HG03175 (cell line): Measurements from ENCODE around the gene RNASEH2A.
"Not testable (repeated sequence)": the region's sequence is repeated elsewhere in the genome, so short reads cannot be mapped to it uniquely, and the experiment has no call there.

Experiments
- ATAC-seq: cut with Tn5 transposase; IDR thresholded peaks from one replicate; pipeline ENCODE4 v1.9.1; 2021; ENCODE audit warnings: mild to moderate bottlenecking, moderate library complexity; ENCODE audit not compliant: unreplicated experiment

RNASEH2A gene

DNA sequence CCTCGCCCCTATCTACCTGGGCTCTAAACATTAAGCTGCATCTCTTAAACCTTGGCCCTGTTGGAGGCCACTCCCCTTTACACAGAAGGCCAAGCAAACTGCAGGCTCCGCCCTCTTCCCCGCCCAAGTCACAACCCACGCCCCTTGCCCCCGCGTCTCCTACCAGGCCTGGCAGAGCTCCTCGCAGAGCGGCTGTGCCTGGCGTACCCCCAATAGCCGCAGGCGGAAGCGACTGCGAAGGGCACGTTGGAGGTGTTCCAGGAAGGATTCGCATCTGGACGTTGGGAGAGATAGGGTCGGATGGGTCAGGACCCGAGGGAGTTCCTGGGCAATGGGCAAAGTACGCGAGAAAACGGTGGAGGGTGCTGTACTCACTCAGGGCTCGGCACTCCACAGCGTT lies 22.1 kb downstream of the RNASEH2A start:
- ATAC-seq, result no peak

DNA sequence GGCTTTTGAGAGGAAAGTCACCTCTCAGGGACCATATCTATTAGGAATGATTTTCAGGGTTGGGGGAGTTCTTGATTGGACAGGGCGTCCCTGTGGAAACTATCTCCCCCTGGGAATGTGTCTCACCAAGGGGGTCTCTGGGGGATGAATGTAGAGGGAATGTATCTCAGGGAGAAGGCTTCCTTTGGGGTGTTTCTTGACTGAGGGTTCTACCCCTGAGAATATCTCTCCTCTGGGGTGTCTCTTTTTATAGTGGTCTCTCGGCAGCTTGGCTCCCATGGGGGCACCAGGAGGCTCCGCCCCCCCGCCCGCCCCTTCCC lies 27.0 kb downstream of the RNASEH2A start:
- no peak for ATAC-seq

DNA sequence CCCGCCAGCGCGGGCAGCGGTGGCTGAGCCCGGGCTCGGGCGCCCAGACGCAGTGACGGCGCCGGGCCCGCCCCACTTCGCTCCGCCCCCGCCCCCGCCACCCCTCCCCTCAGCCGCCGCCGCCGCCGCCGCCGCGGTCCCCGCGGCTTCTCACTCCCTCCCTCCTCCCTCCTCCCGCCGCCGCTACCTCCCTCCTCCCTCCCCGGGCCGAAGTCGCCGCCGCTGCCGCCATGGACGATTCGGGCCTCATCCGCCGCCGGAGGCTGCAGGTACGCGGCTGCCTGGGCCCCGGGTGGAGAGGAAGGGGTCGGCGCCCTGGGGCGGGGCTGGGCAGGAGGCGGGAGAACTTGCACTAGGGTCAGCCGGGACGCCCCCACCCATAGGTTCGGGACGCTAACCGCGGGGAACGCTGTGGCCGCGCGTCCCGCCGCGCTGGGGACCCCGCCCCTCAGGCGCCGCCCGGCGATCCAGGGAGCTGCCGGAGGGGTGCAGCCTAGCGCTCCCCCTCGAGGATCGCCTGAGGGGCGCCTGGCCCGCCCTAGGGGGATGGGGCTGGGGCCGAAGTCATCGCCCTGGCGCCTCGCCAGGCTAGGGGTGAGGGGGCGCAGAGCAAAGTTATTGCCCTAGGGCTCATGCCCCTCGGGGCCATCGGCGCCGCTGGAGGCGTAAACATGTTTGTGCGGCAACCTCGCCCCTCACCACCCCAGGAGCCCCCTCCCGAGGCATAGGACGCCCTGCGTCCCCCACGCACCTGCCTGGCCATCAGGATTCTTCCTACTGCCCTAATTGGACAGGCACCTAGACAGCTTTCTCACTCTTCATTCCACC lies 27.6 kb downstream of the RNASEH2A start:
- no peak for ATAC-seq

DNA sequence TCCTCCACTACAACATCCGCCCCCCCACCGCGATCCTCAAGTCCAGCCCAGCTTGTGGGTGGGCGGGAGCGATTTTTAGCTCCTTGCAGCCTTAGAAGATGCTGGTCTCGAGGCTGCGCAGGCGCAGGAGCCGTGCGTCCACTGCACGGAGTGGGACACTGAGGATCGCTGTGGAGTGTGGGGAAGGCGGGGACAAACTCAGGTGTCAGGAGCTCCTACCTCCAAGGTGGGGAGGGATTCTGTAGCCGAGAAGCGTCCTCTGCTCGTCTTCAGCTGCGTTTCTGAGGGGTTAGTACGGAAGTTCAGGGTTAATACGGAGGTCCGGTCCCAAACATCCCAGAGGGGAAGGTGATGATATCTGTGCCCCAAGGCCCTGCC lies 28.2 kb downstream of the RNASEH2A start, which contains the start of gene RTBDN:
Gene RTBDN, minus strand, starts transcription at position 14 of the 378 bp plus-strand sequence. CDS start 4,600 bp downstream, outside the sequence.
- ATAC-seq, result no peak

DNA sequence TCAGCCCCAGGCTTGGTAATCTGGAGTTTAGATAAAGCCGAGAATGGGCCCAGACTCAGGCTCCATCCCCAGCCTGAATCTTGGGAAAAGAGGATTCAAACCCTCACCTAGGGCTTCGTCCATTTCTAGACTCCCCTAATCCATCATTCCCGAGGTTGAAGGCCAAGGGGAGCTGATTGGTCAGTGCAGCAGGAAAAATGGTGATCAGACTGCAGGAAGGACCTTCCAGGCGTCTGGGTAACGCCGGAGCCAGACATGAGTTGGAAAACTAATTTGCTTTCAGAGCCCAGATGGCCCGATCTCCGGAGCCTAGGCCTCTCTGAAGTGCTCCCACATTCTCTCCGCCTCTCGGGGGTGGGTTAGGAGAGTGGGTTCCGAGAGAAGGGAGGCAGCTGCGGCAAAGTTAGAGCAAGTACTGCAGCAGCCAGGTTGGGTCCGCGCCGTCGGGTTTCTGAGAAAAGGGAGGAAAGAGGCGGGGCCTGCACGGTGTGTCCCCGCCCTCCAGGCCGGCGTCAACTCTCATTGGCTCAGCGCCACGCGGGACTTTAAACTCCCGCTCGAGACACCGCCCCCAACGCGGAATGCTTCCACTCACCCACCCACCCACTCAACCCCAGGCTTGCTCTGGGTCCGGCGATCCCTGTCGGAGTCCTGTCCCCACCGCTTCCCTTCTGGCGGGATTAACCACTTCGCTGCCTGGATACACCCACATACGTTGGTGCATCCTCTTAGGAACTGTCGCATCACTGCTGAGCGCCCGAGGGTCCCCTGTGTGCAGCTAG lies 28.8 kb downstream of the RNASEH2A start:
- ATAC-seq, result no peak

DNA sequence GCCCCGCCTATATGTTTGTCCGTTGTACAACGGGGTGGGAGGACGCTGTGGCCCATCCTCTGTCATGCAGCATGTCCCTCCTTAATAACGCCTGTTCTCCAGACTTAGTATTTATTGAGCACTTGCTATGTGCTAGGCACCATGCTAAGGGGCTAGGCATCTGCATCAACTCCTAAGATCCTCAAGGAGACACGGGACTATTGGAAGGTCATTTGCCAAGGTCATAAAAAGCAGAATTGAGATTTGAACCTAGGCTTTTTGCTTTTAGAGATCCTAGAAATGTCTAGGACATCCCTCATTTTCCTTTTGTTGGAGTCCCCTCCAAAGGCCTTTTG lies 30.1 kb downstream of the RNASEH2A start:
- ATAC-seq, result no peak

DNA sequence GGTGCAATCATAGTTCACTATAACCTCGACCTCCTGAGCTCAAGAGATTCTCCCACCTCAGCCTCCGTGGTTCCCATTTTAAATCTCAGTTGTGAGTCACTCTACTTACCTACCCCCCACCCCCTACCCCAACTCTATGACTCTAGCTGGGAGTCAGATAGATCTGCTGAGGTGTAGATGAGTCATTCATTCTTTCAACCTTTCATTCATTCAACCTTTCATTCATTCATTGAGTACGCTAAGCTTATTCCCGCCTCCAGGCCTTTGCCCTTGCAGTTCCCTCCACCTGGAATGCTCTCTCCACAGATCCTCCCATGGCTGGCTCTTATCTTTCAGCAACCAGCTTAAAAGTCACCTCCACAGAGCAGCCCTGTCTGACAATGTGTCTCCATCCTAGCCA lies 30.8 kb downstream of the RNASEH2A start:
- no peak for ATAC-seq

DNA sequence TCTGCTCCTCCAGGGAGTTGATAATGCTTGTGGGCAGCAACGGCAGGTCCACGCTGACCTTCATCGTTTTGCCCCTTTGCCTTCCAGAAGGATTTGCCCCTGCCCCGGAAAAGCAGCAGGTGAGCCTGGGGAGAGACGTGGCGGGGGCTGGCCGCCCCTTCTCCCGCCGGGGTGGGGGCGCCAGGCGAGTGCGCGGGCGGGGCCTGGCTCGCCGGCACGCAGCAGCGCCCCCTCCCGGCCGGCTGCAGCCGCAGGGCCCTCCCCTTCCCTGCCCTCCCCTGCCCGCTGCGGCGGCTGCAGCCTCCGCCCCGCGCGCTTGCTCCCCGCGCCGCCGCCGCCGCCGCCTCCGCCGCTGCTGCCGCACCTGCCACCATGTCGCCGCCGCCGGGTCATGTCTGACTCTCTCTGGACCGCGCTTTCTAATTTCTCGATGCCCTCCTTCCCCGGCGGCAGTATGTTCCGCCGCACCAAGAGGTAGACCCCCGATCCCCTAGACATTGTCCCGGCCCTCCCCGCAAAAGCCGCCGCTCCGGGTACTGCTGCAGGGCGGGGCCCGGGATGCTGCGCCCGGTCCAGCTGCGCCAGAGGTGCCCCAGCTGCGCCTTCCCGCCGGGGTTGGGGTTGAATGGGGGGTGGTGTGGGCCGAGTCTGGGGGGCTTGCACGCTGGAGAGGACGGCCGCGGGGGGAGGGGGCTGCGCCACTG lies 31.9 kb downstream of the RNASEH2A start, which contains the start of gene MAST1:
Gene MAST1, plus strand, starts transcription at position 334 of the 704 bp plus-strand sequence. Its CDS starts 58 bp downstream, at position 392.
- no peak for ATAC-seq

DNA sequence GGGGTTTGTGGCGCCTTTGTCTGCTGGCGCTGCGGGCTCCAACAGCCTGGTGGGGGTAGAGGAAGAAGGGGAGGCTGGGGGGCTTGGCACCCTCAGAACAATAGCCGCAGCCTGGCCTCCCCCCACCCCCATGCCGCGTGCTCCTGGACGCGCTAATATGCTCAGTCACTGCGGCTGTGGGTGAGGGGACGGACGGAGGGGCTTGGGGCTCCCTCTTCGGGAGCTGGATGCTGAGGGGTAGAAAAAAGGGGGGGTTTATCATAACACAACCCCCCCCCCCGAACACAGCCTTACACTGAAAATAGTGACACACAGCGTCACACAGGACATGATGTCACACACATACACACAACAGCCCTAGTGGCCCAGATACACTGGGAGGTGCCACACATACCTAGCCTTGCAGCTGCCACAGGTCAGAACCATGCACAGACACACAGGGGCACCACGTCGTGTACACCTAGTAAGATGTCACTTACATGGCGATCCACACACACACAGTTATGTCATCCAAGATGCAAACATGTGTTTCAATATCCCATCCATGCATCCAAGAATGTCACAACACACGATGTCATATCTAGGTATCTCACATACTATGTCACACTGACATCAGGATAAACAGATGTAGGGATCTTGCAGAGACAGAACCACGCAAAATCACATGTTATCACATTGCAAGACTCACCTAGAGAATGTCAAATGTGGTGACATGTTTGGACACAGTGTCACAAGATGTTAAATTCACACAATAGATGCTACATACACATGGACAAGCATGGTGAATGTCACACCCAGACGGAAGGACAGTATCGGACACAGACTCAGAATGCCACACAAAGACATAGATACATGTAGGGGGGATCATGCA lies 32.7 kb downstream of the RNASEH2A start:
- no peak for ATAC-seq

DNA sequence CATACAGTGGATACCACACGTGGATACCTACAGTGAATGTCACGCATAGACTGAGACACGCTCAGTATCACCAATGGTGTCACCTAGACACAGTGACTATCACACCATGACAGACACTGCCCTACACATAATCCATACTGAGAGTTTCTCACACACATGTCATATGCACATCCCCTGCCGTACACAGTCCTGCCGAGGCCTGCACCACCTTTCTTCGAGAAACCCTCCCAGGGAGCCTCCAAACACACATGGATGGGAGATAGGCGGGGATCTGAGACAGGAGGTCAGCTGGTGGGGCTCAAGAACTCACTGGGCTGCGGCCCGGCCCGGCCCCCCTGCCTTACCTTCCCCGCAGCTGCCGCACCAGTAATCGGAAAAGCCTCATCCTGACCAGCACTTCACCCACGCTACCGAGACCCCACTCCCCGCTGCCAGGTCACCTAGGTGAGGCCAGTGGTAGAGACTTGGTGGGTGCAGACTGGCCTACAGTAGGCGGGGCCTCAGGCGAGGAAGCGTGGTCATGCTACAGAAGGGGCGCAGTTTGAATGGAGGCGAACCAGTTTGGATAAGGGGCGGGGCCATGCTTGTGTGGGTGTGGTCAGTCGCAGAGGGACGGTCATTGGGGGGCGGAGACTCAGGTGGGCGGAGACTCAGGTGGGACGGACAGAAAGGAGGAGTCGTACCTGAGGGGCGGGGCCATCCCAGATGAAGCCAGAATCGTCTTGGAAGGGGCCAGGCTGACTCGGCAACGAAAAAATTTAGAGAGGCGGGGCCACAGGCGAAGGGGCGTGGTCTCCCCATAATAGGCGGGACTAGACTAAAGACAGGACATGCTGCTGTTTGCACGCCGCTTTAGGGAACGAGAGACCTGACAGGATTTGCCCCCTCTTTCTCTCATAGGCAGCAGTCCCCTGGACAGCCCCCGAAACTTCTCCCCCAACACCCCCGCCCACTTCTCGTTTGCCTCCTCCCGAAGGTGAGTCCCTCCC lies 34.0 kb downstream of the RNASEH2A start:
- no peak for ATAC-seq

DNA sequence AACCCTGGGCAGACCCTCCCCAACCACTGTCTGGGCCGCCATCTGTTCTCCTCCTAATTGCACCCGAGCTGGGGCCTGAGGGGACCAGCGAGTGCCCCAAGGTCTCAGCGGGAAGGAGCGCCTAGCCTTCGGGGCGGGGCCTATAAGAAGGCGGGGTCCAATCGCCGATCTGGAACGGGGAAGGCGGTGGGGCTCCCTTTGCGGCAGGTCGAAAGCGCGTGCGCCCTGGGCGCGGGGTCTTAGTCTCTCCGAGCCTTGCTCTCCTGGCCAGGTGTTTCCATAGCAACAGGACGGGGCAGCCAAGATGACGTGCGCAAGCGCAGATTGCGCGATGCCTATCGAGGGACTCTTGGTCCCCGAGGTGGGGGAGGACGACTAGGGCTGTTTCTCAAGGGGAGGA lies 34.7 kb downstream of the RNASEH2A start:
- ATAC-seq, result no peak

DNA sequence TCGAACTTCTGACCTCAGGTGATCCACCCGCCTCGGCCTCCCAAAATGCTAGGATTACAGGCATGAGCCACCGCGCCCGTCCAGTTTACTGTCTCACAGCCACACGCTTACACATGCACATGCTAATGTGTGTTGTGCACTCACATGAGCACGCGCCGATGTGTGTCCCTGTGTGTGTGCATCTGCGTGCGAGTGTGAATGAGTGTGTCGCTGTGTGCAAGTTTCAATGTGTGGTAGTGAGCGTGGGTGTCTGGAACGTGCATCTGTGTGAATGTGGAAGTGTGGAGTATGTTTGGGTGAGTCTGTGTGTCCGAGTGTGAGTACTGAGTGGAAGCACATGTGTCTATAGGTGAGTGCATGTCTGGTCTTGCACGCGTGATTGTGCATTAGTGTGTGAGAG lies 36.1 kb downstream of the RNASEH2A start:
- no peak for ATAC-seq

DNA sequence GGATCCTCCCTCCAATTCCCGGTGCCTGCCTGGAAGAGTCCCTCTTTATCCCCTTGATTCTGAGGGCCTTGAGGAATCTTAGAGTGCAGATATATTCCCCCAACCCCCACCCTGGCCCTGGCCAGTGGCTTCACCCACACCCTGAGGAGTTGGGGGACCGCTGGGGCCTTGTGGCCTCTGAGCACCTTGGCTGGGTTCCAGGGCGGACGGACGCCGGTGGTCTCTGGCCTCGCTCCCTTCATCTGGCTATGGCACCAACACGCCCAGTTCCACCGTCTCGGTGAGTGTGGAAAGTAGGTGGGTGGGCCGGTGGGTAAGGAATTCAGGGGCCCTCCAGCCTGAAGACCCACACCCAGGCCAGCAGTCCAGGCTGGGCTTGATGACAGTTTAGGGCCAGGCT lies 36.9 kb downstream of the RNASEH2A start:
- no peak for ATAC-seq

DNA sequence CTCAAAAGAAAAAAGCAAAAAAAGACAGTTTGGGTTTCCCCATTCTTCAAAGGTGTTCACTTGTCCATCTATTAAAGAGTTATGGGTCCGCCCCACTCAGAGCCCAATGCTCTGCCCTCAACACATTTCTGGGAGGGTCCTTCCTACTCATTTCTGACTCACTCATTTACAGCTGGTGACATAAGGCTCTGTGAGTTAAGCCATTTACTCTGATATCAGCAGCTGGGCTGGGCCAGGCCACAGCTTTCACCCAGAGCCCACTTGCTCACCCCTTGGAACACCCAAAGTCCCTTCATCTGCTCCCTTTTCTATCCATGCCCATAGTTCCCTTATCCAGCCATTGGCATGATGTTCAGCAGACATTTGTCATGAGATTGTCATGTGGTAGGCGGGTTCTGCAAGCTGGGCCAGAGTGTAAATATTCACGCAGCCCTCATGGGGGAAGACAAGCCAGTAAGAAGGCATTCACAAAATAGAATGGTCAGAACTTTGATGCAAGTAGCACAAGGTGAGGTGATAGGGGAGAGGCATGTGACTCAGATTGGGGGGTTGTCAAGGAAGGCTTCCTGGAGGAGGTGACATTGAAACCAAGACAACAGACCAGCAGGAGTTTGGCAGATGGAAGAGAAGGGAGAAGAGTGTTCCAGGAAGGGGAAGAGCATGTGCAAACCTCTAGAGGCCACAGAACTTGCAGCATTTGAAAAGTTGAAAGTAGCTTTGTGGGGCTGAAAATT lies 37.8 kb downstream of the RNASEH2A start:
- no peak for ATAC-seq

DNA sequence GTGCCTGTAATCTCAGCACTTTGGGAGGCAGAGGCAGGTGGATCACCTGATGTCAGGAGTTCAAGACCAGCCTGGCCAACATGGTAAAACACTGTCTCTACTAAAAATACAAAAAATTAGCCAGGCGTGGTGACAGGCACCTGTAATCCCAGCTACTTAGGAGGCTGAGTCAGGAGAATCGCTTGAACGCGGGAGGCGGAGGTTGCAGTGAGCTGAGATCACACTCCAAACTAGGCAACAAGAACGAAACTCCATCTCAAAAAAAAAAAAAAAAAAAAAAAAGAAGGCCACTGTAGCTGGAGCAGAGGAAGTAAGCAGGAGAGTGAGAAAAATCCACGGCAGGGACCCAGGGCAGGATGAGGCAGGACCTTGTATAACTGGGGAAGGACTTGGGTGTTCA lies 40.2 kb downstream of the RNASEH2A start:
- not testable (repeated sequence) for ATAC-seq

DNA sequence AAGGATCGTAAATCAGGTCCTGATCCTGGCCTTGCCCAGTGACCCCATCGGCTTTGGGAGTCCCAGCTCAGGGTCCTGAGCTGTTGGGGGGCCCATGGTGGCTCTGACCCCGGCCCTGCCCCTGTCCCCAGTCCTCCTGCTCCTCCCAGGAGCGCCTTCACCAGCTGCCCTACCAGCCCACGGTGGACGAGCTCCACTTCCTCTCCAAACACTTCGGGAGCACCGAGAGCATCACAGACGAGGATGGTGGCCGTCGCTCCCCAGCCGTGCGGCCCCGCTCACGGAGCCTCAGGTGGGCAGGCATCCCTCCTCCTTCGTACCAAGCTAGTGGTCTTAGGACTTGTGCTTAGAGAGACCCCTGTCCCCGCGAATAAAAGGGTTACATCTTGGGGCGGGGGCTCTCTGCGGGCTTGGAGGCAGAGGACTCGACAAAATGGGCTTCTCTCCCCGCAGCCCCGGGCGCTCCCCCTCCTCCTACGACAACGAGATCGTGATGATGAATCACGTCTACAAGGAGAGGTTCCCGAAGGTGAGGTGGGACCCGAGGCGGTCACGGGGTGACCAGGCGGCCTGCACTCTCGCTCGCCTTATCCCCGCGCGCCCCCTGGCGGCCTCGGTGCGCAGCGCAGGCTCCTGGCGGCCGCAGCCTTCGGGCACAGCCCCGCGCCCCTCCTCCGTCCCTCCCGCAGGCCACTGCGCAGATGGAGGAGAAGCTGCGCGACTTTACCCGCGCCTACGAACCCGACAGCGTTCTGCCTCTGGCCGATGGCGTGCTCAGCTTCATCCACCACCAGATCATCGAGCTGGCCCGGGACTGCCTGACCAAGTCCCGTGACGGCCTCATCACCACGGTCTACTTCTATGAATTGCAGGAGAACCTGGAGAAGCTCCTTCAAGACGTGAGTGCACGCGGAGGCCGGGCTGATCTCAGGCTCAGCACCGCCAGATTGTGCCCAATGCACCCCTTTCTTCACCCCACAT lies 41.1 kb downstream of the RNASEH2A start:
- no peak for ATAC-seq

DNA sequence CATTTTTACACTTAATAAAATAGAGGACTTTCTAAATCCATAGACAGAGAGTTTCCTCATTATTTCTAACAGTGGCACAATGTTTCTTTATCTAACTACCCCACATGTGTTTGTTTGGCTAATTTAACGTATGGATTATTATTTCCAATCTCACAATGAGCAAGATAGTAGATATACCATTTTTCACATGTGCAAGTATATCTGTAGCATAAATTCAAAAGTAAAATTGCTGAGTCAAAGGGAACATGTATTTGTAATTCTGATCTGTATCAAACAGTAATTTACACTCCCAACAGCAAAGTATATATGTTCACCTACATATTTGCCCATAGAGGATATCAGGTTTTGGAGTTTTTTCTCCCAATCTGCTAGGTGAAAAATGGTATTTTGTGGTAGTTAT lies 50.3 kb downstream of the RNASEH2A start:
- no peak for ATAC-seq
